CD14-positive monocyte (primary cell): ENCODE results near the gene LBR. TPM values are rescaled to one million over a fixed set of nuclear protein-coding genes. Genes with fewer than 3 reads are reported as not detected.

Source experiments
- DNase-seq, 3 donors: peaks; one replicate each; pipeline ENCODE4 v3.0.0-alpha.2; 2011 to 2022
- H2AFZ ChIP-seq: 2 replicates; pipeline ENCODE4 v1.6.0; 2012; ENCODE audit warnings: mild to moderate bottlenecking, low read depth, low read length, inconsistent platforms; ENCODE audit not compliant: insufficient read depth, poor library complexity, severe bottlenecking
- H3K27ac ChIP-seq, 2 donors: 1 replicate in 1 of 2; 2 replicates in 1 of 2; pipeline ENCODE4 v1.5.1; 2012 to 2013; ENCODE audit warnings: low read length in 2 of 2, control low read depth in 1 of 2, inconsistent platforms in 1 of 2, low read depth in 1 of 2, mild to moderate bottlenecking in 1 of 2
- H3K27me3 ChIP-seq, 2 donors: one replicate each; pipeline versions ENCODE4 v1.6.0 to v1.6.1; 2011 to 2013; ENCODE audit warnings: low read length in 2 of 2; ENCODE audit not compliant: control insufficient read depth in 2 of 2, insufficient read depth in 2 of 2
- H3K36me3 ChIP-seq, 2 donors: replicated peaks in 1 of 2; 1 replicate in 1 of 2; 2 replicates in 1 of 2; pipeline versions ENCODE4 v1.5.1 to v1.6.1; 2012 to 2013; ENCODE audit warnings: low read length in 2 of 2, control low read depth in 1 of 2, inconsistent platforms in 1 of 2, mild to moderate bottlenecking in 1 of 2; ENCODE audit not compliant: insufficient read depth in 2 of 2, control insufficient read depth in 1 of 2
- H3K4me1 ChIP-seq, 2 donors: 1 replicate in 1 of 2; 2 replicates in 1 of 2; pipeline versions ENCODE4 v1.5.1 to v1.6.1; 2012 to 2013; ENCODE audit warnings: low read length in 2 of 2, control low read depth in 1 of 2, inconsistent platforms in 1 of 2, mild to moderate bottlenecking in 1 of 2, moderate library complexity in 1 of 2; ENCODE audit not compliant: insufficient read depth in 2 of 2, control insufficient read depth in 1 of 2
- H3K4me2 ChIP-seq: replicated peaks from 2 replicates; pipeline ENCODE3; 2012; ENCODE audit warnings: low read length, moderate library complexity, mild to moderate bottlenecking; ENCODE audit not compliant: poor library complexity, severe bottlenecking; ENCODE audit errors: extremely low read depth
- H3K4me3 ChIP-seq, 3 experiments: fragments of 200-600 bp in 1 of 3; sonication (generic) in 1 of 3; replicated peaks in 1 of 3; 1 replicate in 2 of 3; 2 replicates in 1 of 3; pipeline ENCODE4 v1.5.1; 2011 to 2013; ENCODE audit warnings: low read length in 3 of 3, mild to moderate bottlenecking in 3 of 3, control low read depth in 2 of 3, low read depth in 2 of 3, inconsistent platforms in 1 of 3, moderate library complexity in 1 of 3
- H3K79me2 ChIP-seq: 2 replicates; pipeline ENCODE4 v1.6.0; 2012; ENCODE audit warnings: mild to moderate bottlenecking, control low read depth, inconsistent platforms, low read length, moderate library complexity; ENCODE audit not compliant: insufficient read depth
- H3K9ac ChIP-seq: 2 replicates; pipeline ENCODE4 v1.6.0; 2017; ENCODE audit warnings: low read length, mild to moderate bottlenecking; ENCODE audit not compliant: insufficient read depth, poor library complexity, severe bottlenecking
- H3K9me3 ChIP-seq, 2 donors: replicated peaks in 1 of 2; 1 replicate in 1 of 2; 2 replicates in 1 of 2; pipeline versions ENCODE4 v1.5.1 to v1.6.1; 2012 to 2013; ENCODE audit warnings: low read length in 2 of 2, control low read depth in 1 of 2; ENCODE audit not compliant: control insufficient read depth in 1 of 2, insufficient read depth in 1 of 2
- H4K20me1 ChIP-seq: 2 replicates; pipeline ENCODE4 v1.6.0; 2012; ENCODE audit warnings: mild to moderate bottlenecking, low read length, control low read depth, moderate library complexity; ENCODE audit not compliant: insufficient read depth
- H3K27ac Mint-ChIP-seq, 7 donors: one replicate each; pipeline ENCODE4 v1.8.0; 2020; ENCODE audit warnings: mild to moderate bottlenecking in 7 of 7, mixed read lengths in 7 of 7, moderate library complexity in 6 of 7, inconsistent platforms in 2 of 7
- H3K27me3 Mint-ChIP-seq, 3 donors: one replicate each; pipeline ENCODE4 v1.8.0; 2021 to 2022; ENCODE audit warnings: low read depth in 3 of 3, mild to moderate bottlenecking in 3 of 3, mixed read lengths in 3 of 3, moderate library complexity in 3 of 3, inconsistent platforms in 1 of 3
- H3K36me3 Mint-ChIP-seq, 2 donors: one replicate each; pipeline ENCODE4 v1.8.0; 2020; ENCODE audit warnings: mixed read lengths in 2 of 2, inconsistent platforms in 1 of 2, mild to moderate bottlenecking in 1 of 2
- H3K4me1 Mint-ChIP-seq: one replicate; pipeline ENCODE4 v1.8.0; 2020; ENCODE audit warnings: mild to moderate bottlenecking, mixed read lengths
- H3K4me3 Mint-ChIP-seq, 2 donors: one replicate each; pipeline ENCODE4 v1.8.0; 2020; ENCODE audit warnings: mild to moderate bottlenecking in 2 of 2, mixed read lengths in 2 of 2, moderate library complexity in 1 of 2
- H3K9me3 Mint-ChIP-seq, 7 donors: one replicate each; pipeline ENCODE4 v1.8.0; 2020 to 2022; ENCODE audit warnings: mixed read lengths in 7 of 7, mild to moderate bottlenecking in 6 of 7, moderate library complexity in 6 of 7, inconsistent platforms in 2 of 7
- CTCF ChIP-seq: fragments of 200-600 bp; IDR thresholded peaks from one replicate; pipeline ENCODE4 v1.8.0; 2022; ENCODE audit warnings: antibody characterized with exemption, mild to moderate bottlenecking
- WGBS: methylation state at CpG from one replicate; pipeline ENCODE4 v1.1.5; 2013; ENCODE audit warnings: missing lambda C conversion rate; ENCODE audit not compliant: insufficient coverage; 5-methylcytosine and 5-hydroxymethylcytosine counted together
- intact Hi-C, 2 donors: fragments of 100-400 bp; cut with micrococcal nuclease; formaldehyde crosslinking; loops; one replicate each; pipeline versions ENCODE4 v1.15.0 to v1.15.1; 2023
- polyA plus RNA-seq, 3 donors: library from polyadenylated mRNA; depleted of rRNA in 1 of 3; unstranded in 2 of 3; stranded (reverse) in 1 of 3; fragments of 300-500 nt in 2 of 3; fragments of >200 nt in 1 of 3; fragmentation: Illumina TruSeq in 2 of 3; gene quantifications; 1 replicate in 2 of 3; 2 replicates in 1 of 3; pipeline ENCODE4 v1.2.3, GENCODE V29; 2012 to 2021

LBR gene
- polyA plus RNA-seq, 3 donors: 31.8 to 125 (median 100) TPM

GRCh38 chr1:225461533-225462428 lies 33.9 kb upstream of the LBR start:
- H3K4me1 ChIP-seq: peaks cover 20 to 30% of the 10 kb centered on the region in 2 donors

More at GRCh38 chr1:225461533-225462428, 33.9 kb upstream of the LBR start:
- Histone ChIP-seq H4K20me1 (no peaks in the 10 kb centered on the region), H3K4me3 (no peak overlapping the region), H3K27ac (no peak overlapping the region), H3K9ac (no peak overlapping the region), H3K4me2 (no peak overlapping the region), H3K79me2 (no peaks in the 10 kb centered on the region), H3K36me3 (no peaks in the 10 kb centered on the region), H3K27me3 (no peaks in the 10 kb centered on the region), H3K9me3 (no peaks in the 10 kb centered on the region), H2AFZ (no peak overlapping the region)
- WGBS: 90% methylated on average over 17 of the region's 19 CpGs
- intact Hi-C loops: no loop called here
- DNase-seq: no peak
- Mint-ChIP-seq H3K4me3 (no peak overlapping the region), H3K4me1 (peaks cover 48% of the 10 kb centered on the region), H3K9me3 (peaks cover 0 to 2% (median 0%) of the 10 kb centered on the region in 7 donors), H3K36me3 (peaks cover under 1 to 5% of the 10 kb centered on the region in 2 donors), H3K27ac (peak overlapping the region in 2 of 7 donors; percentile 26 to 46), H3K27me3 (peaks cover 0 to 4% (median 0%) of the 10 kb centered on the region in 3 donors)
- TF ChIP-seq CTCF: no peak
